Astrocyte (in vitro differentiated cells and primary cell): ENCODE results near the gene PDS5B. TPM values are rescaled to one million over a fixed set of nuclear protein-coding genes. Genes with fewer than 3 reads are reported as not detected.
A peak's percentile ranks its signal among the peaks of the same experiment; 100 is the strongest.
"Not testable (repeated sequence)": the region's sequence is repeated elsewhere in the genome, so short reads cannot be mapped to it uniquely, and the experiment has no call there.

ENCODE experiments used
- DNase-seq: peaks from one replicate; pipeline ENCODE4 v3.0.0-alpha.2; 2010; ENCODE audit warnings: low read depth
- FAIRE-seq: peaks from 2 replicates; lab custom pipeline; 2011; peaks lifted over from hg19 to GRCh38; lab: Jason Lieb, UNC
- H2AFZ ChIP-seq: 2 replicates; pipeline ENCODE4 v1.6.0; 2012; ENCODE audit warnings: low read depth, low read length, inconsistent platforms
- H3K27ac ChIP-seq: 2 replicates; pipeline ENCODE4 v1.5.1; 2011; ENCODE audit warnings: low read depth, low read length, inconsistent platforms
- H3K27me3 ChIP-seq: 2 replicates; pipeline ENCODE4 v1.6.0; 2011; ENCODE audit warnings: low read length, inconsistent platforms; ENCODE audit not compliant: insufficient read depth
- H3K36me3 ChIP-seq: 2 replicates; pipeline ENCODE4 v1.5.1; 2011; ENCODE audit warnings: low read length, inconsistent platforms; ENCODE audit not compliant: insufficient read depth
- H3K4me1 ChIP-seq: 2 replicates; pipeline ENCODE4 v1.5.1; 2011; ENCODE audit warnings: low read length, inconsistent platforms; ENCODE audit not compliant: insufficient read depth
- H3K4me2 ChIP-seq: 2 replicates; pipeline ENCODE4 v1.6.0; 2012; ENCODE audit warnings: low read length, inconsistent platforms
- H3K4me3 ChIP-seq: 2 replicates; pipeline ENCODE4 v1.5.1; 2011; ENCODE audit warnings: low read depth, mild to moderate bottlenecking, low read length, inconsistent platforms; ENCODE audit not compliant: insufficient read depth
- H3K79me2 ChIP-seq: 2 replicates; pipeline ENCODE4 v1.6.0; 2012; ENCODE audit warnings: mild to moderate bottlenecking, low read length, inconsistent platforms; ENCODE audit not compliant: insufficient read depth
- H3K9ac ChIP-seq: 2 replicates; pipeline ENCODE4 v1.6.0; 2012; ENCODE audit warnings: mild to moderate bottlenecking, low read length, inconsistent platforms
- H3K9me3 ChIP-seq: 2 replicates; pipeline ENCODE4 v1.5.1; 2012; ENCODE audit warnings: low read depth, mild to moderate bottlenecking, low read length, inconsistent platforms; ENCODE audit not compliant: insufficient read depth
- H4K20me1 ChIP-seq: 2 replicates; pipeline ENCODE4 v1.6.0; 2012; ENCODE audit warnings: low read length, inconsistent platforms; ENCODE audit not compliant: insufficient read depth
- H3K27ac Mint-ChIP-seq: one replicate; pipeline ENCODE4 v1.8.0; 2021; ENCODE audit warnings: mild to moderate bottlenecking, mixed read lengths; ENCODE audit not compliant: unreplicated experiment
- H3K27me3 Mint-ChIP-seq: one replicate; pipeline ENCODE4 v1.8.0; 2021; ENCODE audit warnings: low read depth, mixed read lengths; ENCODE audit not compliant: unreplicated experiment
- H3K36me3 Mint-ChIP-seq: one replicate; pipeline ENCODE4 v1.8.0; 2021; ENCODE audit warnings: low read depth, mixed read lengths; ENCODE audit not compliant: unreplicated experiment
- H3K4me1 Mint-ChIP-seq: one replicate; pipeline ENCODE4 v1.8.0; 2021; ENCODE audit warnings: low read depth, mixed read lengths; ENCODE audit not compliant: unreplicated experiment
- H3K4me3 Mint-ChIP-seq: one replicate; pipeline ENCODE4 v1.8.0; 2021; ENCODE audit warnings: mild to moderate bottlenecking, moderate library complexity, mixed read lengths; ENCODE audit not compliant: unreplicated experiment
- H3K9me3 Mint-ChIP-seq: one replicate; pipeline ENCODE4 v1.8.0; 2021; ENCODE audit warnings: mild to moderate bottlenecking, mixed read lengths; ENCODE audit not compliant: unreplicated experiment
- CTCF ChIP-seq: IDR thresholded peaks from 2 replicates; pipeline ENCODE4 v1.5.1; 2011; ENCODE audit warnings: low read depth, mild to moderate bottlenecking, inconsistent platforms, low read length, moderate library complexity; ENCODE audit not compliant: insufficient read depth
- EZH2 ChIP-seq: IDR thresholded peaks from 2 replicates; pipeline ENCODE4 v1.6.1; 2012; ENCODE audit warnings: mild to moderate bottlenecking, low read length, inconsistent platforms; ENCODE audit not compliant: insufficient read depth
- total RNA-seq: library from RNA; stranded (reverse); gene quantifications from 2 replicates; pipeline ENCODE4 v1.2.1, GENCODE V29; 2021

The PDS5B gene
- total RNA-seq, 1 donor from 2014 or later: 43.1 TPM

- no peaks in the 10 kb centered on the region for H3K27me3 Mint-ChIP-seq
- H3K79me2 ChIP-seq: no peaks in the 10 kb centered on the region
- H3K4me2 ChIP-seq: peak overlapping the region; percentile 67
- peaks cover 22% of the 10 kb centered on the region for H3K4me1 ChIP-seq
- no peak overlapping the region for H3K4me3 Mint-ChIP-seq
- DNase-seq (peak; percentile 92), FAIRE-seq (peak; percentile 100)
- peak overlapping the region; percentile 30 for H3K9ac ChIP-seq
- H3K9me3 Mint-ChIP-seq: no peaks in the 10 kb centered on the region
- no peaks in the 10 kb centered on the region for H3K36me3 ChIP-seq
- peak overlapping the region; percentile 44 for H3K27ac Mint-ChIP-seq
- H3K27ac ChIP-seq: peak overlapping the region; percentile 64
- H2AFZ ChIP-seq: peak overlapping the region; percentile 40
- H3K9me3 ChIP-seq: no peaks in the 10 kb centered on the region
- no peaks in the 10 kb centered on the region for H4K20me1 ChIP-seq
- no peak overlapping the region for H3K4me3 ChIP-seq
- no peak for TF ChIP-seq EZH2
- TF ChIP-seq CTCF: no peak
- peaks cover 17% of the 10 kb centered on the region for H3K4me1 Mint-ChIP-seq
- no peaks in the 10 kb centered on the region for H3K36me3 Mint-ChIP-seq
- no peaks in the 10 kb centered on the region for H3K27me3 ChIP-seq
Observed at GRCh38 chr13:32824675-32825074, 238.4 kb downstream of the PDS5B start.

- TF ChIP-seq EZH2 (no peak), CTCF (no peak)
- no peaks in the 10 kb centered on the region for H3K9me3 Mint-ChIP-seq
- H3K9me3 ChIP-seq: no peaks in the 10 kb centered on the region
- peaks cover 30% of the 10 kb centered on the region for H3K4me1 ChIP-seq
- H3K79me2 ChIP-seq: no peaks in the 10 kb centered on the region
- no peak overlapping the region for H3K4me3 Mint-ChIP-seq
- no peaks in the 10 kb centered on the region for H3K36me3 Mint-ChIP-seq
- H3K27me3 ChIP-seq: no peaks in the 10 kb centered on the region
- FAIRE-seq (no peak), DNase-seq (no peak)
- H3K36me3 ChIP-seq: no peaks in the 10 kb centered on the region
- H3K27me3 Mint-ChIP-seq: no peaks in the 10 kb centered on the region
- H3K4me3 ChIP-seq: no peak overlapping the region
- H3K4me2 ChIP-seq: no peak overlapping the region
- H4K20me1 ChIP-seq: no peaks in the 10 kb centered on the region
- H3K27ac Mint-ChIP-seq: peak overlapping the region; percentile 44
- peak overlapping the region; percentile 3 for H3K27ac ChIP-seq
- H2AFZ ChIP-seq: no peak overlapping the region
- no peak overlapping the region for H3K9ac ChIP-seq
- H3K4me1 Mint-ChIP-seq: peaks cover 24% of the 10 kb centered on the region
Observed at GRCh38 chr13:32825481-32825880, 239.2 kb downstream of the PDS5B start.

GRCh38 chr13:32826372-32826771 lies 240.1 kb downstream of the PDS5B start:
- H3K27me3 Mint-ChIP-seq, FAIRE-seq, H3K4me2 ChIP-seq, H3K27me3 ChIP-seq, H3K4me3 Mint-ChIP-seq, H3K9ac ChIP-seq, H3K4me3 ChIP-seq, H3K27ac Mint-ChIP-seq, H4K20me1 ChIP-seq, H3K79me2 ChIP-seq, H3K9me3 Mint-ChIP-seq, H3K36me3 ChIP-seq, H3K9me3 ChIP-seq, H3K27ac ChIP-seq, H2AFZ ChIP-seq, H3K36me3 Mint-ChIP-seq, DNase-seq: not testable (repeated sequence)
- H3K4me1 ChIP-seq: peaks cover 33% of the 10 kb centered on the region
- peaks cover 25% of the 10 kb centered on the region for H3K4me1 Mint-ChIP-seq

Other genes starting within 250 kb of the PDS5B start
- gene N4BP2L1, start 158.3 kb upstream of the PDS5B start, total RNA-seq: 1.9 and 2.2 TPM in 2 replicates
- 76.9 and 81.9 TPM in 2 replicates for gene N4BP2L2, start 47.7 kb upstream of the PDS5B start, total RNA-seq